ENCODE results near the gene LIMA1.
A peak's percentile ranks its signal among the peaks of the same experiment; 100 is the strongest.
"Not testable (repeated sequence)": the region's sequence is repeated elsewhere in the genome, so short reads cannot be mapped to it uniquely, and the experiment has no call there.

The LIMA1 gene

GRCh38 chr12:50283229-50283923 lies at the start of gene LIMA1:
TSS of gene LIMA1 (minus strand) at chr12:50283520. CDS start at chr12:50248751, 34,769 bp downstream.
- peak; percentile 93 for DNase-seq

GRCh38 chr12:50331745-50332144 lies 48.4 kb upstream of the LIMA1 start:
- DNase-seq, result no peak

- DNase-seq, result not testable (repeated sequence)
Observed at GRCh38 chr12:50328664-50329063, 45.3 kb upstream of the LIMA1 start.

- no peak for DNase-seq
Observed at GRCh38 chr12:50326590-50327284, 43.4 kb upstream of the LIMA1 start.

- no peak for DNase-seq
Observed at GRCh38 chr12:50325890-50326391, 42.6 kb upstream of the LIMA1 start.

- DNase-seq, result not testable (repeated sequence)
Observed at GRCh38 chr12:50324770-50325169, 41.5 kb upstream of the LIMA1 start.

- not testable (repeated sequence) for DNase-seq
Observed at GRCh38 chr12:50324077-50324476, 40.8 kb upstream of the LIMA1 start.

- DNase-seq, result no peak
Observed at GRCh38 chr12:50322206-50322605, 38.9 kb upstream of the LIMA1 start.

GRCh38 chr12:50317203-50317602 lies 33.9 kb upstream of the LIMA1 start:
- DNase-seq, result no peak

- no peak for DNase-seq
Observed at GRCh38 chr12:50315803-50316202, 32.5 kb upstream of the LIMA1 start.

GRCh38 chr12:50314636-50315312 lies 31.5 kb upstream of the LIMA1 start:
- no peak for DNase-seq

GRCh38 chr12:50313971-50314370 lies 30.7 kb upstream of the LIMA1 start:
- DNase-seq, result not testable (repeated sequence)

GRCh38 chr12:50313256-50313931 lies 30.1 kb upstream of the LIMA1 start:
- no peak for DNase-seq

- not testable (repeated sequence) for DNase-seq
Observed at GRCh38 chr12:50311858-50312609, 28.7 kb upstream of the LIMA1 start.

GRCh38 chr12:50309950-50310349 lies 26.6 kb upstream of the LIMA1 start:
- DNase-seq, result no peak

- DNase-seq, result no peak
Observed at GRCh38 chr12:50302686-50303085, 19.4 kb upstream of the LIMA1 start.

- no peak for DNase-seq
Observed at GRCh38 chr12:50297996-50298395, 14.7 kb upstream of the LIMA1 start.

- DNase-seq, result no peak
Observed at GRCh38 chr12:50297027-50297426, 13.7 kb upstream of the LIMA1 start.

- DNase-seq, result no peak
Observed at GRCh38 chr12:50296554-50296953, 13.2 kb upstream of the LIMA1 start.

GRCh38 chr12:50291377-50291776 lies 8.1 kb upstream of the LIMA1 start:
- DNase-seq, result no peak

GRCh38 chr12:50290692-50291091 lies 7.4 kb upstream of the LIMA1 start:
- not testable (repeated sequence) for DNase-seq

GRCh38 chr12:50287271-50287670 lies 4.0 kb upstream of the LIMA1 start:
- no peak for DNase-seq
